OCI-LY7 (cell line): ENCODE results near the gene TMPRSS4.

Source experiments
- EZH2phosphoT487 ChIP-seq: fragments of 200-600 bp; sonication (generic); IDR thresholded peaks from 2 replicates; pipeline ENCODE4 v1.6.1; 2018; ENCODE audit warnings: low read depth, borderline replicate concordance, mild to moderate bottlenecking, mixed run types, antibody characterized with exemption, low read length, moderate library complexity, mixed read lengths
- TF ChIP-seq, protein P1 (sequence below): fragments of 200-600 bp; sonication (generic); conservative IDR thresholded peaks from 2 replicates; pipeline ENCODE4 v1.5.1; 2014; ENCODE audit warnings: mild to moderate bottlenecking, antibody characterized with exemption, low read length, moderate library complexity, mixed read lengths

DNA sequence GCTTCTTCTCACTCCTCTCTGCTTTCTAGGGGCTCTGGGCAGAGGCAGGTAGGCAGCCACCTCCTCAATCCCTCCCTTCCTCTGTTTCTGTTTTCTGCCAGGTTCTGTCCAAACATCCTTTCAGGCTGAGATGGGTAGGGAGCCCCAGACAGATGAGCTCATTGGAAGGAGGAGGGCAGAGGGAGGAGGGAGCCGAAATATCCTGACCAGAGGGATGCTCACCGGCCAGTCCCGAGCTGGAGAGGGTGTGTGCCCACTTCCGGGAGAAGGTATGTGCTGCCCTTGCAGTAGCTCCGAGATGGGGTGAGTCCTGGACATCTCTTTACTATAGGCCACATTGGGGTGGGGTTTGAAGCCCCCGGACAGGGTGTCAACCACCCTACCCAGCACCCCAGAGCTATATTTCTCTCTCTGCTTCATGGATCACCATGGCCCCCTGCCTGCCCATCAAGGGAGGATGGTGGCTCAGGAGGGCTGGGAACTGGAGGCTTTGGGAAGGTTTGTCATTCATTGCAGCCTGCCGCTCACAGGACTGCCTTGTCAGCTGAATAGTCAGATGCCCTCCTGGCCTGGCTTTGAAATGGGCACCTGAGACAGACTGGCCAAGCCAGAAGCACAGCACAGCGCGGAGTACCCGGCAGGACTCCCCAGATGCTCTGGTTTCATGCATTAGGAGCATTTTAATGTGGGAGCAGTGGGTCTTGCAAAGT, 80.5 kb downstream of the TMPRSS4 start:
- TF ChIP-seq, protein P1, sequence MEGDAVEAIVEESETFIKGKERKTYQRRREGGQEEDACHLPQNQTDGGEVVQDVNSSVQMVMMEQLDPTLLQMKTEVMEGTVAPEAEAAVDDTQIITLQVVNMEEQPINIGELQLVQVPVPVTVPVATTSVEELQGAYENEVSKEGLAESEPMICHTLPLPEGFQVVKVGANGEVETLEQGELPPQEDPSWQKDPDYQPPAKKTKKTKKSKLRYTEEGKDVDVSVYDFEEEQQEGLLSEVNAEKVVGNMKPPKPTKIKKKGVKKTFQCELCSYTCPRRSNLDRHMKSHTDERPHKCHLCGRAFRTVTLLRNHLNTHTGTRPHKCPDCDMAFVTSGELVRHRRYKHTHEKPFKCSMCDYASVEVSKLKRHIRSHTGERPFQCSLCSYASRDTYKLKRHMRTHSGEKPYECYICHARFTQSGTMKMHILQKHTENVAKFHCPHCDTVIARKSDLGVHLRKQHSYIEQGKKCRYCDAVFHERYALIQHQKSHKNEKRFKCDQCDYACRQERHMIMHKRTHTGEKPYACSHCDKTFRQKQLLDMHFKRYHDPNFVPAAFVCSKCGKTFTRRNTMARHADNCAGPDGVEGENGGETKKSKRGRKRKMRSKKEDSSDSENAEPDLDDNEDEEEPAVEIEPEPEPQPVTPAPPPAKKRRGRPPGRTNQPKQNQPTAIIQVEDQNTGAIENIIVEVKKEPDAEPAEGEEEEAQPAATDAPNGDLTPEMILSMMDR: no peak
- no peak for TF ChIP-seq EZH2phosphoT487
